Cerebellar nuclear complex (tissue), 1 donor: ENCODE data around the gene RABL3.
A peak's percentile ranks its signal among the peaks of the same experiment; 100 is the strongest.
"Not testable (repeated sequence)": the region's sequence is repeated elsewhere in the genome, so short reads cannot be mapped to it uniquely, and the experiment has no call there.

Source experiments
- DNase-seq, 2 experiments: peaks; one replicate each; lab custom pipeline; 2025; lab: John Stamatoyannopoulos, UW

RABL3 gene

GRCh38 chr3:120745466-120745865 lies 3.1 kb upstream of the RABL3 start:
- no peak for DNase-seq

- no peak for DNase-seq
These were observed 1.4 kb upstream of the RABL3 start for GRCh38 chr3:120743556-120744195.

- no peak for DNase-seq
These were observed 591 bp upstream of the RABL3 start for GRCh38 chr3:120742849-120743365.

- no peak for DNase-seq
These were observed 499 bp downstream of the RABL3 start for GRCh38 chr3:120741837-120742197.

GRCh38 chr3:120741320-120741719 lies 996 bp downstream of the RABL3 start:
- no peak for DNase-seq

- DNase-seq: not testable (repeated sequence)
These were observed 4.3 kb downstream of the RABL3 start for GRCh38 chr3:120738006-120738405.

GRCh38 chr3:120730576-120731542 lies 11.5 kb downstream of the RABL3 start:
- DNase-seq: no peak

- no peak for DNase-seq
These were observed 15.5 kb downstream of the RABL3 start for GRCh38 chr3:120726791-120727190.

GRCh38 chr3:120719167-120719834 lies 23.0 kb downstream of the RABL3 start:
- not testable (repeated sequence) for DNase-seq

- DNase-seq: no peak
These were observed 29.1 kb downstream of the RABL3 start for GRCh38 chr3:120713262-120713661.

GRCh38 chr3:120710369-120710768 lies 31.9 kb downstream of the RABL3 start:
- no peak for DNase-seq

- no peak for DNase-seq
These were observed 33.9 kb downstream of the RABL3 start for GRCh38 chr3:120708408-120708807.

- DNase-seq: no peak
These were observed 35.4 kb downstream of the RABL3 start for GRCh38 chr3:120706950-120707349.

GRCh38 chr3:120705884-120706582 lies 36.3 kb downstream of the RABL3 start:
- no peak for DNase-seq

- DNase-seq: no peak
These were observed 43.0 kb downstream of the RABL3 start for GRCh38 chr3:120699333-120699732.

- no peak for DNase-seq
These were observed 48.7 kb downstream of the RABL3 start for GRCh38 chr3:120693439-120694171.

- DNase-seq: no peak
These were observed 52.9 kb downstream of the RABL3 start for GRCh38 chr3:120689395-120689794.

- DNase-seq: no peak
These were observed 54.2 kb downstream of the RABL3 start for GRCh38 chr3:120688121-120688520.

- no peak for DNase-seq
These were observed 56.9 kb downstream of the RABL3 start for GRCh38 chr3:120685411-120685810.

GRCh38 chr3:120684896-120685295 lies 57.4 kb downstream of the RABL3 start:
- DNase-seq: no peak

- DNase-seq: peak; percentile 33 to 60
These were observed 58.5 kb downstream of the RABL3 start for GRCh38 chr3:120683671-120684301.
